GM13976 (cell line): ENCODE results near the gene RBM23.

Experiments
- DNase-seq: peaks from one replicate; pipeline ENCODE4 v3.0.0; 2012; ENCODE audit warnings: low spot score
- in situ Hi-C: fragments of 300-500 bp; cut with MboI; formaldehyde crosslinking; loops from one replicate; pipeline ENCODE4 v1.12.0; 2022; ENCODE audit warnings: low sequenced_read_pairs, mixed read lengths, inconsistent platforms; ENCODE audit not compliant: unreplicated experiment
- TF ChIP-seq, protein P1 (sequence below): IDR thresholded peaks from 2 replicates; pipeline ENCODE4 v1.5.1; 2012; ENCODE audit warnings: borderline replicate concordance, mild to moderate bottlenecking; ENCODE audit not compliant: insufficient read depth; ENCODE audit errors: extremely low read depth, missing control alignments, control extremely low read depth

RBM23 gene

DNA sequence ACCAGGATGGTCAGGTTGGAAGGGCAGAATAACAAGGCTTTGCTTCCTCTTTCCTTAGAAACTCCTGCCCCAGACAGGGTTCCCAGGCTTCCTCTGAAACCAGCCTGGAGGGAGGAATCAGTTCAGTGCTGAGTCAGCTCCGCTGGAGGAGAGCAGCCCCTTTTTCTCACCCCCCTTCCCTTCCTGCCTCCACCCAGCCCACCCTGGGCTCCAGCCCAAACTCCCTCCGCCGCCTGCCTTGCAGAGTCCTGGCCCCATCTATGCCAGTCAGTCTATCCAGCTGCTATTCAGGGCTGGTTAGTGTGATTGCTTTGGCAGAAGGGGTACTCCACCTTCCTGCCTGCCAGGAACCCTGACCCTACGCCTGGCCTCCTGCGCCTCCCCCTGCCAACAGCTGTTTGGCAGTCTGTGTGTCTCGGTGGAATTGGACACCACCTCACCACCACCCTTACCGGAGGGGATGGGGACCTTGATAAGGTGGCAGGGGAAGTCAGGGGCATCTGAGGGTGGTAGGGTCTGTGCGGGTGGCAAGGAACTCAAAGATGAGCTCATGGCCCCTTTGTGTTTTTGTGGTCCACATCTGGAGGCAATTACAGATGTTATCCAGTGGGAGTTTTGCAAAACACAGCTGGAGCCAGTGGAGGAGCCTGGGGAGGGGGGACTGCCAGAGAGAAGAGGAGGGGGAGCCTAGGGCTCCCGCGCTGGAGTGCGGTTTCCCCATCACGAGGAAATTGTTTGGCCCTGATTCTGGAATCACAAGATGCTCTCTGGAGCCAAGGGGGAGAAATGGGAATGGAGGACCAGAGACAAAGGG lies 70.4 kb downstream of the RBM23 start:
- TF ChIP-seq, protein P1, sequence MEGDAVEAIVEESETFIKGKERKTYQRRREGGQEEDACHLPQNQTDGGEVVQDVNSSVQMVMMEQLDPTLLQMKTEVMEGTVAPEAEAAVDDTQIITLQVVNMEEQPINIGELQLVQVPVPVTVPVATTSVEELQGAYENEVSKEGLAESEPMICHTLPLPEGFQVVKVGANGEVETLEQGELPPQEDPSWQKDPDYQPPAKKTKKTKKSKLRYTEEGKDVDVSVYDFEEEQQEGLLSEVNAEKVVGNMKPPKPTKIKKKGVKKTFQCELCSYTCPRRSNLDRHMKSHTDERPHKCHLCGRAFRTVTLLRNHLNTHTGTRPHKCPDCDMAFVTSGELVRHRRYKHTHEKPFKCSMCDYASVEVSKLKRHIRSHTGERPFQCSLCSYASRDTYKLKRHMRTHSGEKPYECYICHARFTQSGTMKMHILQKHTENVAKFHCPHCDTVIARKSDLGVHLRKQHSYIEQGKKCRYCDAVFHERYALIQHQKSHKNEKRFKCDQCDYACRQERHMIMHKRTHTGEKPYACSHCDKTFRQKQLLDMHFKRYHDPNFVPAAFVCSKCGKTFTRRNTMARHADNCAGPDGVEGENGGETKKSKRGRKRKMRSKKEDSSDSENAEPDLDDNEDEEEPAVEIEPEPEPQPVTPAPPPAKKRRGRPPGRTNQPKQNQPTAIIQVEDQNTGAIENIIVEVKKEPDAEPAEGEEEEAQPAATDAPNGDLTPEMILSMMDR: no peak
- in situ Hi-C loops: no loop called here
- DNase-seq: peak; percentile 40

DNA sequence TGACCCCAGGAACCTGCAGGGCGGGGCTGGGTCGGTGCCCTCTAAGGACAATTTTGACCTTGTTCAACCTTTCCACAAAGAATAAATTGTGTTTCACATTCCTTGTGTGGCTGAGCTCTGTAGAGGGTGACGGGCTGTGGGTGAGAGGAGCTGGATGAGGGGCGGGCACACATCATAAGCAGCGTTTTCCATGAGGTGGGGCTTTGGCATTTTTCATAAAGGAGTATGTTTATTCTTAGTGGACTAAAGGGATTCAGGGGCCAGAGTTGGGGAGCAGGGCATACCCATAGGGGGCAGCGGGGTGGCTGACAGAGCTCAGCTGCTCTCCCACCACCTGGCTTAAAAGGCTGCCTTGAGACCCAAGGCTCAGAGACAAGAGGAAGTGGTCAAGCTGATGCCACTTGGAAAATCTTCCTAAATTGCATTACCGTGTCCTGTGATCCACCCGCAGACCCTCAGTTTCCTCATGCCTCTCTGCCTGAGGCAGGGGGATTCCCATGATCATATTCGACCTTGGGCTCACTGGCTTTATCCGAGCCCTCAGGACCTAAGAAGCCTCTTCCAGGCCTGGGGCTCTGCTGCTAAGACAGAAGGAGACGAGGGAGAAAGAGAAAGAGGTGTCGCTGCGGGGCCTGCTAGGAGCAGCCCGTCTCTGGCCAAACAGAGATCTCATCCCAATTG lies 71.1 kb downstream of the RBM23 start:
- DNase-seq: peak; percentile 50
- TF ChIP-seq, protein P1: no peak
- in situ Hi-C loops: no loop called here

DNA sequence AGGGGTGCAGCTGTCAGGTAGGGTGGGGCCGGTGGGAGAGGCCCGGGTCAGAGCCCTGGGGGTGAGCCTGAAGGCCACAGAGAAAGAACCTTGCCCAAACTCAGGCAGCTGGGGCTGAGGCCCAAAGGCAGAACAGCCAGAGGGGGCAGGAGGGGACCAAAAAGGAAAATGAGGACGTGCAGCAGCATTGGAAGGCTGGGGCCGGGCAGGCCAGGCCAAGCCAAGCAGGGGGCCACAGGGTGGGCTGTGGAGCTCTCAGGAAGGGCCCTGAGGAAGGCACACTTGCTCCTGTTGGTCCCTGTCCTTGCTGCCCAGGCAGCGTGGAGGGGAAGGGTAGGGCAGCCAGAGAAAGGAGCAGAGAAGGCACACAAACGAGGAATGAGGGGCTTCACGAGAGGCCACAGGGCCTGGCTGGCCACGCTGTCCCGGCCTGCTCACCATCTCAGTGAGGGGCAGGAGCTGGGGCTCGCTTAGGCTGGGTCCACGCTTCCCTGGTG lies 72.1 kb downstream of the RBM23 start:
- in situ Hi-C loops: no loop called here
- TF ChIP-seq, protein P1: no peak
- peak; percentile 29 for DNase-seq

DNA sequence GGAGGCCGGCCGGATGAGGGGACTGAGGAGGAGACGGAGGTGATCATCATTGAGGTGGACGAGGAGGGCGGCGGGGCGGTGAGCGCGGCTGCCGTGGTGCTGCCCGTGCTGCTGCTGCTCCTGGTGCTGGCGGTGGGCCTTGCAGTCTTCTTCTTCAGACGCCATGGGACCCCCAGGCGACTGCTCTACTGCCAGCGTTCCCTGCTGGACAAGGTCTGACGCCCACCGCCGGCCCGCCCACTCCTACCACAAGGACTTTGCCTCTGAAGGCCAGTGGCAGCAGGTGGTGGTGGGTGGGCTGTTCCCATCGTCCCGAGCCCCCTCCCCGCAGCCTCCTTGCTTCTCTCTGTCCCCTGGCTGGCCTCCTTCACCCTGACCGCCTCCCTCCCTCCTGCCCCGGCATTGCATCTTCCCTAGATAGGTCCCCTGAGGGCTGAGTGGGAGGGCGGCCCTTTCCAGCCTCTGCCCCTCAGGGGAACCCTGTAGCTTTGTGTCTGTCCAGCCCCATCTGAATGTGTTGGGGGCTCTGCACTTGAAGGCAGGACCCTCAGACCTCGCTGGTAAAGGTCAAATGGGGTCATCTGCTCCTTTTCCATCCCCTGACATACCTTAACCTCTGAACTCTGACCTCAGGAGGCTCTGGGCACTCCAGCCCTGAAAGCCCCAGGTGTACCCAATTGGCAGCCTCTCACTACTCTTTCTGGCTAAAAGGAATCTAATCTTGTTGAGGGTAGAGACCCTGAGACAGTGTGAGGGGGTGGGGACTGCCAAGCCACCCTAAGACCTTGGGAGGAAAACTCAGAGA lies 72.9 kb downstream of the RBM23 start:
- TF ChIP-seq, protein P1: no peak
- in situ Hi-C loops: no loop called here

DNA sequence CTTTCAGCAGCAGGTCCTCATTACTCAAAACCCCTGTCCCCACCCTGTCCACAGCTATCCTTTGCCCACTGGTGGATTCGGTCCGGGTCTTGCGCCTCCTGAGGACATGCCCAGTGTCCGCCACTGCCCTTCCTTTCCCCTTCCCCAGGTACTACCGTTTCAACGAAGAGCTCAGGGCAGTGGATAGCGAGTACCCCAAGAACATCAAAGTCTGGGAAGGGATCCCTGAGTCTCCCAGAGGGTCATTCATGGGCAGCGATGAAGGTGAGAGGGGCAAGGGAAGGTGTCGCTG lies 73.9 kb downstream of the RBM23 start:
- TF ChIP-seq, protein P1: no peak
- in situ Hi-C loops: no loop called here
- no peak for DNase-seq

More for the DNA sequence above, 72.9 kb downstream of the RBM23 start:
- peak; percentile 32 for DNase-seq
